HepG2 (cell line): ENCODE measurements around the gene HMBS. TPM values are rescaled to one million over a fixed set of nuclear protein-coding genes. Genes with fewer than 3 reads are reported as not detected.

ENCODE experiments used
- CEBPG ChIP-seq: IDR thresholded peaks from 2 replicates; pipeline ENCODE4 v1.6.1; 2016
- CREM ChIP-seq, 2 experiments: sonication (generic) in 1 of 2; formaldehyde crosslinking in 1 of 2; IDR thresholded peaks; 2 replicates each; pipeline versions ENCODE4 v1.4.0 to v1.6.1; 2016 to 2020; ENCODE audit warnings: antibody characterized with exemption in 1 of 2, mild to moderate bottlenecking in 1 of 2, missing genetic modification reagents in 1 of 2
- CSRNP1 ChIP-seq: sonication (generic); formaldehyde crosslinking; IDR thresholded peaks from 2 replicates; pipeline ENCODE4 v1.8.1; 2023; ENCODE audit warnings: mild to moderate bottlenecking, missing genetic modification reagents
- KDM5B ChIP-seq: sonication (generic); formaldehyde crosslinking; IDR thresholded peaks from 2 replicates; pipeline ENCODE4 v1.4.0; 2020; ENCODE audit warnings: missing genetic modification reagents, mild to moderate bottlenecking, borderline replicate concordance
- LBX2 ChIP-seq: sonication (generic); formaldehyde crosslinking; IDR thresholded peaks from 2 replicates; pipeline ENCODE4 v1.5.0; 2020; ENCODE audit warnings: missing genetic modification reagents, mild to moderate bottlenecking, borderline replicate concordance
- MEIS1 ChIP-seq: sonication (generic); formaldehyde crosslinking; IDR thresholded peaks from 2 replicates; pipeline ENCODE4 v1.9.0; 2021; ENCODE audit warnings: mild to moderate bottlenecking, missing genetic modification reagents, moderate library complexity, borderline replicate concordance
- MTF1 ChIP-seq: sonication (generic); formaldehyde crosslinking; IDR thresholded peaks from 2 replicates; pipeline ENCODE4 v1.5.0; 2020; ENCODE audit warnings: missing genetic modification reagents
- NR0B2 ChIP-seq: sonication (generic); formaldehyde crosslinking; IDR thresholded peaks from 2 replicates; pipeline ENCODE4 v1.4.0; 2020; ENCODE audit warnings: mild to moderate bottlenecking, missing genetic modification reagents
- RFX3 ChIP-seq: IDR thresholded peaks from 2 replicates; pipeline ENCODE4 v1.6.1; 2016; ENCODE audit warnings: missing biosample characterization, missing genetic modification reagents
- RFX5 ChIP-seq: IDR thresholded peaks from 2 replicates; pipeline ENCODE4 v1.6.1; 2011; ENCODE audit warnings: low read depth, low read length, improper control_type of control experiment
- SALL2 ChIP-seq: sonication (generic); formaldehyde crosslinking; IDR thresholded peaks from 2 replicates; pipeline ENCODE4 v1.8.1; 2023; ENCODE audit warnings: mild to moderate bottlenecking, missing genetic modification reagents, inconsistent platforms
- SP1 ChIP-seq, 2 experiments: fragments of 450-650 bp in 1 of 2; sonication (generic) in 1 of 2; formaldehyde crosslinking in 1 of 2; IDR thresholded peaks; 2 replicates each; pipeline versions ENCODE4 v1.4.0 to v1.6.1; 2016 to 2020; ENCODE audit warnings: missing genetic modification reagents in 1 of 2
- TBX3 ChIP-seq: fragments of 450-650 bp; IDR thresholded peaks from 2 replicates; pipeline ENCODE4 v1.6.1; 2017; ENCODE audit warnings: antibody characterized with exemption, mild to moderate bottlenecking, inconsistent platforms, borderline replicate concordance
- TRIM24 ChIP-seq: sonication (generic); formaldehyde crosslinking; IDR thresholded peaks from 2 replicates; pipeline ENCODE4 v1.8.0; 2022; ENCODE audit warnings: mild to moderate bottlenecking, missing genetic modification reagents
- WIZ ChIP-seq: sonication (generic); formaldehyde crosslinking; IDR thresholded peaks from 2 replicates; pipeline ENCODE4 v1.5.1; 2020; ENCODE audit warnings: mild to moderate bottlenecking, missing genetic modification reagents
- ZNF414 ChIP-seq: sonication (generic); formaldehyde crosslinking; IDR thresholded peaks from 2 replicates; pipeline ENCODE4 v1.5.0; 2020; ENCODE audit warnings: missing genetic modification reagents
- ZNF530 ChIP-seq: sonication (generic); formaldehyde crosslinking; IDR thresholded peaks from 2 replicates; pipeline ENCODE4 v1.5.0; 2020; ENCODE audit warnings: low read depth, mild to moderate bottlenecking, missing genetic modification reagents
- ZNF609 ChIP-seq: sonication (generic); formaldehyde crosslinking; IDR thresholded peaks from 2 replicates; pipeline ENCODE4 v1.4.0; 2020; ENCODE audit warnings: mild to moderate bottlenecking, missing genetic modification reagents, borderline replicate concordance
- ZNF883 ChIP-seq: sonication (generic); formaldehyde crosslinking; IDR thresholded peaks from 2 replicates; pipeline ENCODE4 v1.5.1; 2020; ENCODE audit warnings: mild to moderate bottlenecking, missing genetic modification reagents; ENCODE audit errors: not compliant biosample characterization
- ZZZ3 ChIP-seq: sonication (generic); formaldehyde crosslinking; IDR thresholded peaks from 2 replicates; pipeline ENCODE4 v1.4.0; 2020; ENCODE audit warnings: missing genetic modification reagents, mild to moderate bottlenecking, borderline replicate concordance
- polyA plus RNA-seq, 8 experiments: library from polyadenylated mRNA; depleted of rRNA in 3 of 8; stranded (reverse) in 7 of 8; unstranded in 1 of 8; fragments of >200 nt; fragmentation: Illumina TruSeq in 4 of 8; extraction: Trizol in 4 of 8; gene quantifications; 2 replicates each; pipeline versions ENCODE4 v1.2.1 to v1.2.3, GENCODE V29; 2011 to 2016; ENCODE audit warnings: low read depth in 4 of 8, missing spikeins in 1 of 8, mixed read lengths in 1 of 8; ENCODE audit not compliant: insufficient read depth in 1 of 8
- total RNA-seq, 5 experiments: library from RNA; depleted of rRNA; stranded (reverse); fragments of >200 nt; fragmentation: Illumina TruSeq; extraction: Trizol; gene quantifications; 2 replicates each; pipeline ENCODE4 v1.2.3, GENCODE V29; 2016; ENCODE audit warnings: low read depth in 1 of 5

The HMBS gene
- total and polyA plus RNA-seq, 2 of the 13 experiments (the other 11 are each of a cell fraction or from before 2014, with no cell fraction given), result 9.4 to 46.9 TPM

- TF ChIP-seq ZNF883 (CRISPR knock-in tag), result no peak
- TF ChIP-seq KDM5B (CRISPR knock-in tag), result no peak
- no peak for TF ChIP-seq TBX3
- TF ChIP-seq MEIS1, result no peak
- TF ChIP-seq SALL2, result 0 out of 2 replicates have a peak, but pooled peaks have one; percentile 28
- TF ChIP-seq MTF1 (CRISPR knock-in tag), result no peak
- no peak for TF ChIP-seq CEBPG (CRISPR knock-in tag)
- no peak for TF ChIP-seq ZNF609 (CRISPR knock-in tag)
- TF ChIP-seq CSRNP1, result peak; percentile 21; the same call in 1 of the 2 replicates
- TF ChIP-seq ZNF530 (CRISPR knock-in tag), result no peak
- TF ChIP-seq CREM (IDR thresholded peaks at IDR 0.05), result no peak
- TF ChIP-seq CREM (CRISPR knock-in tag; IDR thresholded peaks at IDR 0.05), result 0 out of 2 replicates have a peak, but pooled peaks have one; percentile 14
- TF ChIP-seq SP1 (IDR thresholded peaks at IDR 0.05), result no peak
- TF ChIP-seq SP1 (CRISPR knock-in tag; IDR thresholded peaks at IDR 0.05), result no peak
- no peak for TF ChIP-seq TRIM24
- no peak for TF ChIP-seq ZZZ3 (CRISPR knock-in tag)
- no peak for TF ChIP-seq WIZ
- no peak for TF ChIP-seq ZNF414 (CRISPR knock-in tag)
- TF ChIP-seq LBX2, result no peak
- TF ChIP-seq RFX5, result no peak
- TF ChIP-seq NR0B2 (CRISPR knock-in tag), result no peak
- TF ChIP-seq RFX3 (CRISPR knock-in tag), result no peak
These were observed 9.5 kb downstream of the HMBS start (continued) for GRCh38 chr11:119093942-119094815.
